HepG2 (cell line): ENCODE results near the gene CTRB2. TPM values are rescaled to one million over a fixed set of nuclear protein-coding genes. Genes with fewer than 3 reads are reported as not detected.

Experiments
- ESRRA ChIP-seq: sonication (generic); formaldehyde crosslinking; IDR thresholded peaks from 2 replicates; pipeline ENCODE4 v1.5.1; 2020; ENCODE audit warnings: mild to moderate bottlenecking, low read depth, missing genetic modification reagents
- FOSL2 ChIP-seq: sonication (generic); formaldehyde crosslinking; IDR thresholded peaks from 2 replicates; pipeline ENCODE4 v1.4.0; 2020; ENCODE audit warnings: missing genetic modification reagents
- HOXD1 ChIP-seq: sonication (generic); formaldehyde crosslinking; IDR thresholded peaks from 2 replicates; pipeline ENCODE4 v1.5.0; 2020; ENCODE audit warnings: missing genetic modification reagents
- MAZ ChIP-seq, 2 experiments: sonication (generic) in 1 of 2; formaldehyde crosslinking in 1 of 2; IDR thresholded peaks; 2 replicates each; pipeline versions ENCODE4 v1.5.0 to v1.6.1; 2012 to 2020; ENCODE audit warnings: low read depth in 2 of 2, mild to moderate bottlenecking in 2 of 2, borderline replicate concordance in 1 of 2, improper control_type of control experiment in 1 of 2, low read length in 1 of 2, missing genetic modification reagents in 1 of 2, moderate library complexity in 1 of 2
- MTA1 ChIP-seq: sonication (generic); formaldehyde crosslinking; IDR thresholded peaks from 2 replicates; pipeline ENCODE4 v1.4.0; 2020; ENCODE audit warnings: missing genetic modification reagents, mild to moderate bottlenecking, borderline replicate concordance
- NFKB2 ChIP-seq: sonication (generic); formaldehyde crosslinking; IDR thresholded peaks from 2 replicates; pipeline ENCODE4 v1.4.0; 2020; ENCODE audit warnings: missing genetic modification reagents, borderline replicate concordance
- POLR2G ChIP-seq: fragments of 200-400 bp; formaldehyde crosslinking; IDR thresholded peaks from 2 replicates; pipeline ENCODE4 v1.6.1; 2018; ENCODE audit warnings: mild to moderate bottlenecking, low read depth, low read length, moderate library complexity
- SMYD3 ChIP-seq: sonication (generic); formaldehyde crosslinking; IDR thresholded peaks from 2 replicates; pipeline ENCODE4 v1.8.1; 2023; ENCODE audit warnings: mild to moderate bottlenecking, missing genetic modification reagents
- XRCC5 ChIP-seq: fragments of 200-400 bp; formaldehyde crosslinking; optimal IDR thresholded peaks from 2 replicates; pipeline ENCODE3; 2017; ENCODE audit warnings: mild to moderate bottlenecking, low read length
- ZNF160 ChIP-seq: sonication (generic); formaldehyde crosslinking; IDR thresholded peaks from 2 replicates; pipeline ENCODE4 v1.8.0; 2022; ENCODE audit warnings: mild to moderate bottlenecking, inconsistent platforms, missing genetic modification reagents
- ZNF317 ChIP-seq: sonication (generic); formaldehyde crosslinking; IDR thresholded peaks from 2 replicates; pipeline ENCODE4 v1.5.0; 2020; ENCODE audit warnings: mild to moderate bottlenecking, missing genetic modification reagents
- ZNF335 ChIP-seq: sonication (generic); formaldehyde crosslinking; IDR thresholded peaks from 2 replicates; pipeline ENCODE4 v1.4.0; 2020; ENCODE audit warnings: missing genetic modification reagents
- ZNF337 ChIP-seq: sonication (generic); formaldehyde crosslinking; IDR thresholded peaks from 2 replicates; pipeline ENCODE4 v1.5.1; 2020; ENCODE audit warnings: missing genetic modification reagents, low read depth, mild to moderate bottlenecking, borderline replicate concordance
- ZNF724P ChIP-seq: sonication (generic); formaldehyde crosslinking; IDR thresholded peaks from 2 replicates; pipeline ENCODE4 v1.8.0; 2022; ENCODE audit warnings: missing genetic modification reagents, borderline replicate concordance
- ZNF766 ChIP-seq: sonication (generic); formaldehyde crosslinking; IDR thresholded peaks from 2 replicates; pipeline ENCODE4 v1.5.0; 2020; ENCODE audit warnings: missing genetic modification reagents, borderline replicate concordance
- ZNF841 ChIP-seq: sonication (generic); formaldehyde crosslinking; IDR thresholded peaks from 2 replicates; pipeline ENCODE4 v1.8.1; 2023; ENCODE audit warnings: missing genetic modification reagents, borderline replicate concordance
- ZNF883 ChIP-seq: sonication (generic); formaldehyde crosslinking; IDR thresholded peaks from 2 replicates; pipeline ENCODE4 v1.5.1; 2020; ENCODE audit warnings: mild to moderate bottlenecking, missing genetic modification reagents; ENCODE audit errors: not compliant biosample characterization
- polyA plus RNA-seq, 8 experiments: library from polyadenylated mRNA; depleted of rRNA in 3 of 8; stranded (reverse) in 7 of 8; unstranded in 1 of 8; fragments of >200 nt; fragmentation: Illumina TruSeq in 4 of 8; extraction: Trizol in 4 of 8; gene quantifications; 2 replicates each; pipeline versions ENCODE4 v1.2.1 to v1.2.3, GENCODE V29; 2011 to 2016; ENCODE audit warnings: low read depth in 4 of 8, missing spikeins in 1 of 8, mixed read lengths in 1 of 8; ENCODE audit not compliant: insufficient read depth in 1 of 8
- total RNA-seq, 5 experiments: library from RNA; depleted of rRNA; stranded (reverse); fragments of >200 nt; fragmentation: Illumina TruSeq; extraction: Trizol; gene quantifications; 2 replicates each; pipeline ENCODE4 v1.2.3, GENCODE V29; 2016; ENCODE audit warnings: low read depth in 1 of 5
- TF ChIP-seq, protein P1 (sequence below): sonication (generic); formaldehyde crosslinking; IDR thresholded peaks from 2 replicates; pipeline ENCODE4 v1.4.0; 2020; ENCODE audit warnings: missing genetic modification reagents, borderline replicate concordance
- TF ChIP-seq, protein P2 (sequence below): sonication (generic); formaldehyde crosslinking; IDR thresholded peaks from 2 replicates; pipeline ENCODE4 v1.5.0; 2020; ENCODE audit warnings: mild to moderate bottlenecking, missing genetic modification reagents, borderline replicate concordance
- TF ChIP-seq, protein P3 (sequence below): sonication (generic); formaldehyde crosslinking; IDR thresholded peaks from 2 replicates; pipeline ENCODE4 v1.4.0; 2020; ENCODE audit warnings: missing genetic modification reagents; ENCODE audit errors: not compliant biosample characterization
- TF ChIP-seq, protein P4 (sequence below): sonication (generic); formaldehyde crosslinking; IDR thresholded peaks from 2 replicates; pipeline ENCODE4 v1.8.0; 2022; ENCODE audit warnings: missing genetic modification reagents, mild to moderate bottlenecking, inconsistent platforms, borderline replicate concordance

CTRB2 gene
- total and polyA plus RNA-seq, 2 of the 13 experiments (the other 11 are each of a cell fraction or from before 2014, with no cell fraction given) = 0.13 TPM; not detected in 1

DNA sequence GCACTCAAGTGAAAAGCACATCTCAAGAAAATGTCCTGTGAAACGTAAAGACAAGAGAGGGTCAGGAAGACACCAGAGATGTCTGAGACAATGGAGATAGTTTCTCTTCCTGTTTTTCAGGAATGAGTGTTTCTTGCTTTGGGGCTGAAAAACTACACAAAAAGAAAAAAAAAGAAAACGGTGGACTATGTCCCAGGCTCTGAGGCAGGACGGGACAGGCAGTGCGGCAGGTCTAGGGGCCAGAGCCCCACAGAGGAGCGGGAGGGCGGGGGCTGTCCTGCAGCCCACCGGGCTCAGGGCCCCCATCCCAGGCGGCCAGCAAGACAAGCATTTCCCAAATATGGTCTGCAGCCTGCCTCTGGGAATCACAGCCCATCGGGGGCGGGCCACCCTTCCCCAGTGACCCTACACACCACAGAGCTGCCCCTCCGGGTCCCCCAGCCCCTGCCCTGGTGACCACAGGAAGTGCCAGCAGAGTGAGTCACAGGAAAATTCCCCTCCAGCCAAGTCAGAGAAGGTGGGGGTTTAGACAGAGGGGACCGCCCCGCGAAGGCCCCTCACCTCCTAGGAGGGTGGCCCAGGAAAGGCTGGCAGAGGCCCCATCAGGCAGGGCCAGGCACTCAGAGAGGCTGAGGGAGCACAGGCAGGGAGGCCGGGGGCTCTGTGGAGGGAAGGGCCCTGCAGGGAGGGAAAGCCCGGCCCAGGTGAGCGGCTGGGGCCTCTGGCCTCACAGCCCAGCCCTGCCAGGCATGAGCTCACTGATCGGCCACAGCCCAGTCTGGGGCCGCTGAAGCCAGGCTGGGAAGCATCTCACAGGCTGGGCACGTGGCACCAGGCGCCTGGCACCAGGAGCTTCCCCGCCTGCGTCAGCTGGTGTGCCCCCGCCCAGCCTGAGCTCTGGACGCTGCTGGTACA lies 38.1 kb upstream of the CTRB2 start (continued):
- TF ChIP-seq, protein P1, sequence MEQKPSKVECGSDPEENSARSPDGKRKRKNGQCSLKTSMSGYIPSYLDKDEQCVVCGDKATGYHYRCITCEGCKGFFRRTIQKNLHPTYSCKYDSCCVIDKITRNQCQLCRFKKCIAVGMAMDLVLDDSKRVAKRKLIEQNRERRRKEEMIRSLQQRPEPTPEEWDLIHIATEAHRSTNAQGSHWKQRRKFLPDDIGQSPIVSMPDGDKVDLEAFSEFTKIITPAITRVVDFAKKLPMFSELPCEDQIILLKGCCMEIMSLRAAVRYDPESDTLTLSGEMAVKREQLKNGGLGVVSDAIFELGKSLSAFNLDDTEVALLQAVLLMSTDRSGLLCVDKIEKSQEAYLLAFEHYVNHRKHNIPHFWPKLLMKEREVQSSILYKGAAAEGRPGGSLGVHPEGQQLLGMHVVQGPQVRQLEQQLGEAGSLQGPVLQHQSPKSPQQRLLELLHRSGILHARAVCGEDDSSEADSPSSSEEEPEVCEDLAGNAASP (CRISPR knock-in tag) = peak; percentile 86
- peak; percentile 89 for TF ChIP-seq NFKB2 (CRISPR knock-in tag)
- TF ChIP-seq HOXD1 (CRISPR knock-in tag) = no peak; the same call in 1 of the 2 replicates
- TF ChIP-seq MAZ (IDR thresholded peaks at IDR 0.05; ENCODE audit: borderline replicate concordance, low read depth, low read length) = peak; percentile 93
- peak; percentile 94 for TF ChIP-seq MAZ (CRISPR knock-in tag; IDR thresholded peaks at IDR 0.05; ENCODE audit: low read depth)
- TF ChIP-seq ZNF335 (CRISPR knock-in tag) = peak; percentile 90; the same call in 1 of the 2 replicates
- TF ChIP-seq XRCC5 = peak; percentile 98
- TF ChIP-seq ZNF841 (CRISPR knock-in tag) = no peak
- peak; percentile 80; the same call in 1 of the 2 replicates for TF ChIP-seq ZNF724P (CRISPR knock-in tag)
- TF ChIP-seq, protein P2, sequence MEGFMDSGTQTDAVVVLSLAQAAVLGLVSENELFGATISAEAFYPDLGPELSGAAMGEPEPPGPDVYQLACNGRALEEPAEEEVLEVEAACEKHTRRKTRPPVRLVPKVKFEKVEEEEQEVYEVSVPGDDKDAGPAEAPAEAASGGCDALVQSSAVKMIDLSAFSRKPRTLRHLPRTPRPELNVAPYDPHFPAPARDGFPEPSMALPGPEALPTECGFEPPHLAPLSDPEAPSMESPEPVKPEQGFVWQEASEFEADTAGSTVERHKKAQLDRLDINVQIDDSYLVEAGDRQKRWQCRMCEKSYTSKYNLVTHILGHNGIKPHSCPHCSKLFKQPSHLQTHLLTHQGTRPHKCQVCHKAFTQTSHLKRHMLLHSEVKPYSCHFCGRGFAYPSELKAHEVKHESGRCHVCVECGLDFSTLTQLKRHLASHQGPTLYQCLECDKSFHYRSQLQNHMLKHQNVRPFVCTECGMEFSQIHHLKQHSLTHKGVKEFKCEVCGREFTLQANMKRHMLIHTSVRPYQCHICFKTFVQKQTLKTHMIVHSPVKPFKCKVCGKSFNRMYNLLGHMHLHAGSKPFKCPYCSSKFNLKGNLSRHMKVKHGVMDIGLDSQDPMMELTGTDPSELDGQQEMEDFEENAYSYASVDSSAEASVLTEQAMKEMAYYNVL (CRISPR knock-in tag) = no peak; the same call in none of the 2 replicates
- TF ChIP-seq, protein P3, sequence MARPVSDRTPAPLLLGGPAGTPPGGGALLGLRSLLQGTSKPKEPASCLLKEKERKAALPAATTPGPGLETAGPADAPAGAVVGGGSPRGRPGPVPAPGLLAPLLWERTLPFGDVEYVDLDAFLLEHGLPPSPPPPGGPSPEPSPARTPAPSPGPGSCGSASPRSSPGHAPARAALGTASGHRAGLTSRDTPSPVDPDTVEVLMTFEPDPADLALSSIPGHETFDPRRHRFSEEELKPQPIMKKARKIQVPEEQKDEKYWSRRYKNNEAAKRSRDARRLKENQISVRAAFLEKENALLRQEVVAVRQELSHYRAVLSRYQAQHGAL (CRISPR knock-in tag) = peak; percentile 30
- TF ChIP-seq ESRRA (CRISPR knock-in tag) = peak; percentile 63
- peak; percentile 94; the same call in 1 of the 2 replicates for TF ChIP-seq ZNF317 (CRISPR knock-in tag)
- peak; percentile 94 for TF ChIP-seq ZNF160 (CRISPR knock-in tag)
- TF ChIP-seq ZNF766 (CRISPR knock-in tag) = no peak; the same call in 1 of the 2 replicates
- peak; percentile 74; the same call in 1 of the 2 replicates for TF ChIP-seq ZNF337 (CRISPR knock-in tag)
- peak; percentile 98 for TF ChIP-seq MTA1 (CRISPR knock-in tag)
- peak; percentile 100 for TF ChIP-seq FOSL2 (CRISPR knock-in tag)
- peak; percentile 94 for TF ChIP-seq POLR2G
- TF ChIP-seq ZNF883 (CRISPR knock-in tag) = peak; percentile 86
- no peak for TF ChIP-seq SMYD3 (CRISPR knock-in tag)
- TF ChIP-seq, protein P4, sequence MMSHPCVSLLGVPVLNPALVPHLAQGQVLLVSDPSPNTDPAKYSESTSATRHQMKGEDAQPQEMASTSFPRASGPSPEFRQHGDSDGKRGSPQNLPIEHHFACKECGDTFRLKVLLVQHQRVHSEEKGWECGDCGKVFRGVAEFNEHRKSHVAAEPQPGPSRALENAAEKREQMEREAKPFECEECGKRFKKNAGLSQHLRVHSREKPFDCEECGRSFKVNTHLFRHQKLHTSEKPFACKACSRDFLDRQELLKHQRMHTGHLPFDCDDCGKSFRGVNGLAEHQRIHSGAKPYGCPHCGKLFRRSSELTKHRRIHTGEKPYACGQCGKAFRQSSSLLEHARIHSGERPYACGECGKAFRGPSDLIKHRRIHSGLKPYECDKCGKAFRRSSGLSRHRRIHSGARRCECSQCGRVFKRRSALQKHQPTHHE = peak; percentile 94; the same call in 1 of the 2 replicates
